ENCODE data around the gene MCRIP1. TPM values are rescaled to one million over a fixed set of nuclear protein-coding genes. Genes with fewer than 3 reads are reported as not detected.

The MCRIP1 gene
- total and polyA plus RNA-seq, 2 of the 8 experiments (the other 6 are each of a cell fraction or from before 2014, with no cell fraction given), result 103 to 151 TPM

- H3K36me3 ChIP-seq (ENCODE audit: control insufficient read depth in 2 of 4, insufficient read depth in 4 of 4, low read length in 3 of 4), result no peaks in the 10 kb centered on the region
- H2BK20ac ChIP-seq (ENCODE audit: low read length), result no peak overlapping the region
- H2BK120ac ChIP-seq (replicated peaks; ENCODE audit: low read depth, low read length), result no peak overlapping the region
- ChIA-PET CTCF (ENCODE audit: partially characterized antibody) (interaction anchor here (1.3 to 1.9 kb wide), 2 partner anchors 60 to 74 kb away, joined by 3 to 10 read pairs; no protein-coding TSS in a partner anchor), POLR2A (ENCODE audit: partially characterized antibody) (interaction anchor here (0.6 to 0.8 kb wide), 3 partner anchors 11 to 72 kb away, joined by 3 to 6 read pairs (median 3); no protein-coding TSS in a partner anchor)
- H3K23ac ChIP-seq (ENCODE audit: insufficient read length), result no peak overlapping the region
- no peak overlapping the region for H3K27ac ChIP-seq (ENCODE audit: low read depth, low read length)
- no peak overlapping the region for H3K9ac ChIP-seq (replicated peaks in 1 of 4; ENCODE audit: extremely low read depth in 1 of 4, low read depth in 3 of 4, low read length in 3 of 4)
- no peak overlapping the region for H2BK15ac ChIP-seq (ENCODE audit: low read length)
- H3K18ac ChIP-seq (ENCODE audit: extremely low read depth, low read length), result no peak overlapping the region
- 62% methylated on average over 8 of the region's 8 CpGs; no CpG with 5 or more reads in 1 of the 2 experiments for WGBS, 2 experiments (ENCODE audit: extremely low coverage in 1 of 2, insufficient coverage in 1 of 2, insufficient read length in 1 of 2, insufficient replicate concordance in 2 of 2, low coverage in 1 of 2, low lambda C conversion rate in 2 of 2, missing lambda C conversion rate in 1 of 2)
- peaks cover 0 to 4% (median 0%) of the 10 kb centered on the region in 4 experiments; a peak in 1 of 7 replicates for H3K27me3 ChIP-seq (replicated peaks in 1 of 4; ENCODE audit: control insufficient read depth in 3 of 4, extremely low read depth in 1 of 4, insufficient read depth in 3 of 4, low read length in 3 of 4)
- H4K91ac ChIP-seq (replicated peaks; ENCODE audit: insufficient read length, low read length), result no peak overlapping the region
- no peak overlapping the region for H3K56ac ChIP-seq (replicated peaks; ENCODE audit: insufficient read length, low read depth, low read length)
- H3K4me3 ChIP-seq (ENCODE audit: extremely low read depth in 1 of 4, insufficient read depth in 2 of 4, low read depth in 3 of 4, low read length in 4 of 4), result no peak overlapping the region
- H3K23me2 ChIP-seq (ENCODE audit: low read depth, low read length), result peaks cover 15% of the 10 kb centered on the region; the same call in 1 of the 2 replicates
- peak overlapping the region; percentile 71; the same call in 1 of the 2 replicates for H2AK5ac ChIP-seq (ENCODE audit: low read depth, low read length)
- H4K8ac ChIP-seq (ENCODE audit: extremely low read depth, insufficient read depth, low read length), result no peak overlapping the region
- H3K79me2 ChIP-seq (ENCODE audit: control insufficient read depth in 1 of 2, insufficient read depth in 2 of 2, low read length in 2 of 2), result no peaks in the 10 kb centered on the region
- H2BK5ac ChIP-seq (ENCODE audit: low read depth, low read length), result no peak overlapping the region
- no peak overlapping the region for H3K4me2 ChIP-seq (ENCODE audit: insufficient read depth in 1 of 2, low read depth in 2 of 2, low read length in 2 of 2)
- no peak overlapping the region for H4K5ac ChIP-seq (ENCODE audit: insufficient read length, low read depth, low read length)
- no peak overlapping the region for H3K14ac ChIP-seq (ENCODE audit: insufficient read length)
- peaks cover 0 to 12% of the 10 kb centered on the region in 2 experiments for H4K20me1 ChIP-seq (replicated peaks in 1 of 2; ENCODE audit: control insufficient read depth in 1 of 2, insufficient read depth in 2 of 2, low read length in 2 of 2)
- H2BK12ac ChIP-seq (ENCODE audit: low read depth, low read length), result no peak overlapping the region
- H3K79me1 ChIP-seq (ENCODE audit: low read depth, low read length), result no peaks in the 10 kb centered on the region
- H2AFZ ChIP-seq (ENCODE audit: low read length), result no peak overlapping the region
- FAIRE-seq (no peak), DNase-seq (ENCODE audit: low read depth in 1 of 2, low spot score in 2 of 2) (no peak)
- no peak overlapping the region for H3K4ac ChIP-seq (replicated peaks; ENCODE audit: insufficient read length, low read depth, low read length)
- no peaks in the 10 kb centered on the region for H3K4me1 ChIP-seq (replicated peaks in 1 of 4; ENCODE audit: control insufficient read depth in 3 of 4, insufficient read depth in 4 of 4, low read length in 3 of 4)
- H3K9me3 ChIP-seq (ENCODE audit: insufficient read depth in 2 of 2, low read depth in 1 of 2, low read length in 1 of 2), result peaks cover 0 to 3% of the 10 kb centered on the region in 2 experiments; a peak in 1 of 4 replicates
- TF ChIP-seq CHD2 (IDR thresholded peaks at IDR 0.05; ENCODE audit: low read length) (no peak), TEAD4 (IDR thresholded peaks at IDR 0.05; ENCODE audit: low read depth, low read length) (no peak), KDM1A (IDR thresholded peaks at IDR 0.05; ENCODE audit: borderline replicate concordance, low read length) (no peak), GABPA (IDR thresholded peaks at IDR 0.05; ENCODE audit: borderline replicate concordance, insufficient read depth, low read length) (no peak), HDAC2 (IDR thresholded peaks at IDR 0.05; ENCODE audit: borderline replicate concordance in 1 of 2, low read depth in 2 of 2, low read length in 2 of 2) (no peak), EZH2 (IDR thresholded peaks at IDR 0.05; ENCODE audit: low read depth, low read length, severe bottlenecking) (no peak)
Observed at GRCh38 chr17:81794509-81794908, 38.6 kb downstream of the MCRIP1 start.

All from H1 (cell line).